HEK293 (cell line): ENCODE measurements around the gene STK32C.

ENCODE experiments used
- HOXD13 ChIP-seq: sonication (generic); formaldehyde crosslinking; IDR thresholded peaks from 2 replicates; pipeline ENCODE4 v1.8.0; 2022; ENCODE audit warnings: missing genetic modification reagents, borderline replicate concordance
- KLF10 ChIP-seq: fragments of 450-650 bp; IDR thresholded peaks from 2 replicates; pipeline ENCODE4 v1.5.1; 2018; ENCODE audit warnings: missing biosample characterization, mild to moderate bottlenecking, missing genetic modification characterization
- KLF7 ChIP-seq: fragments of 450-650 bp; formaldehyde crosslinking; IDR thresholded peaks from 2 replicates; pipeline ENCODE4 v1.5.1; 2016; ENCODE audit warnings: missing biosample characterization, missing genetic modification characterization, borderline replicate concordance
- RBAK ChIP-seq: fragments of 450-650 bp; formaldehyde crosslinking; IDR thresholded peaks from 2 replicates; pipeline ENCODE4 v1.5.1; 2016; ENCODE audit warnings: missing biosample characterization, missing genetic modification characterization
- SETDB1 ChIP-seq: IDR thresholded peaks from one replicate; pipeline ENCODE4 v1.6.1; 2017; ENCODE audit warnings: mild to moderate bottlenecking, low read length, moderate library complexity, mixed read lengths; ENCODE audit not compliant: insufficient read length
- SP3 ChIP-seq: fragments of 450-650 bp; formaldehyde crosslinking; IDR thresholded peaks from 2 replicates; pipeline ENCODE4 v1.5.1; 2016; ENCODE audit warnings: missing biosample characterization, missing genetic modification characterization
- WT1 ChIP-seq: fragments of 450-650 bp; formaldehyde crosslinking; IDR thresholded peaks from 2 replicates; pipeline ENCODE4 v1.5.1; 2016; ENCODE audit warnings: missing biosample characterization, missing genetic modification characterization
- YY2 ChIP-seq: fragments of 450-650 bp; formaldehyde crosslinking; IDR thresholded peaks from 2 replicates; pipeline ENCODE4 v1.5.1; 2016; ENCODE audit warnings: missing biosample characterization, missing genetic modification characterization
- ZFP37 ChIP-seq: fragments of 450-650 bp; formaldehyde crosslinking; IDR thresholded peaks from 2 replicates; pipeline ENCODE4 v1.5.1; 2016; ENCODE audit warnings: missing biosample characterization, missing genetic modification characterization
- ZNF16 ChIP-seq: fragments of 450-650 bp; formaldehyde crosslinking; IDR thresholded peaks from 2 replicates; pipeline ENCODE4 v1.5.1; 2016; ENCODE audit warnings: low read depth, missing biosample characterization, missing genetic modification characterization
- ZNF211 ChIP-seq: fragments of 450-650 bp; formaldehyde crosslinking; IDR thresholded peaks from 2 replicates; pipeline ENCODE4 v1.5.1; 2016; ENCODE audit warnings: low read depth, missing biosample characterization, missing genetic modification characterization
- ZNF394 ChIP-seq: fragments of 450-650 bp; formaldehyde crosslinking; IDR thresholded peaks from 2 replicates; pipeline ENCODE4 v1.5.1; 2016; ENCODE audit warnings: missing biosample characterization, missing genetic modification characterization, mild to moderate bottlenecking, moderate library complexity, borderline replicate concordance
- ZNF426 ChIP-seq: fragments of 450-650 bp; formaldehyde crosslinking; IDR thresholded peaks from 2 replicates; pipeline ENCODE4 v1.5.1; 2017; ENCODE audit warnings: missing biosample characterization, missing genetic modification characterization, mild to moderate bottlenecking, inconsistent platforms, moderate library complexity
- ZNF510 ChIP-seq: fragments of 450-650 bp; formaldehyde crosslinking; IDR thresholded peaks from 2 replicates; pipeline ENCODE4 v1.5.1; 2018; ENCODE audit warnings: mild to moderate bottlenecking, missing genetic modification characterization, missing biosample characterization; ENCODE audit not compliant: insufficient replicate concordance
- ZNF521 ChIP-seq: fragments of 450-650 bp; formaldehyde crosslinking; IDR thresholded peaks from 2 replicates; pipeline ENCODE4 v1.5.1; 2017; ENCODE audit warnings: missing biosample characterization, mild to moderate bottlenecking, missing genetic modification characterization
- ZNF529 ChIP-seq: fragments of 450-650 bp; formaldehyde crosslinking; IDR thresholded peaks from 2 replicates; pipeline ENCODE4 v1.5.1; 2017; ENCODE audit warnings: missing genetic modification characterization, missing biosample characterization; ENCODE audit not compliant: insufficient replicate concordance
- ZNF549 ChIP-seq: fragments of 450-650 bp; IDR thresholded peaks from 2 replicates; pipeline ENCODE4 v1.5.1; 2018; ENCODE audit warnings: missing biosample characterization, missing genetic modification characterization, mild to moderate bottlenecking, inconsistent platforms, moderate library complexity
- ZNF558 ChIP-seq: fragments of 450-650 bp; formaldehyde crosslinking; IDR thresholded peaks from 2 replicates; pipeline ENCODE4 v1.5.1; 2016; ENCODE audit warnings: missing biosample characterization, missing genetic modification characterization
- ZNF660 ChIP-seq: fragments of 450-650 bp; IDR thresholded peaks from 2 replicates; pipeline ENCODE4 v1.5.1; 2018; ENCODE audit warnings: missing biosample characterization, mild to moderate bottlenecking, missing genetic modification characterization
- ZNF701 ChIP-seq: fragments of 450-650 bp; formaldehyde crosslinking; IDR thresholded peaks from 2 replicates; pipeline ENCODE4 v1.5.1; 2016; ENCODE audit warnings: missing biosample characterization, missing genetic modification characterization
- TF ChIP-seq, protein P1 (sequence below): fragments of 450-650 bp; formaldehyde crosslinking; IDR thresholded peaks from 2 replicates; pipeline ENCODE4 v1.5.1; 2016; ENCODE audit warnings: missing biosample characterization, missing genetic modification characterization
- TF ChIP-seq, protein P2 (sequence below): fragments of 450-650 bp; formaldehyde crosslinking; IDR thresholded peaks from 2 replicates; pipeline ENCODE4 v1.5.1; 2016; ENCODE audit warnings: missing biosample characterization, missing genetic modification characterization
- TF ChIP-seq, protein P3 (sequence below): fragments of 450-650 bp; formaldehyde crosslinking; IDR thresholded peaks from 2 replicates; pipeline ENCODE4 v1.5.1; 2016; ENCODE audit warnings: missing biosample characterization, missing genetic modification characterization
- TF ChIP-seq, protein P4 (sequence below): fragments of 450-650 bp; formaldehyde crosslinking; optimal IDR thresholded peaks from 2 replicates; pipeline ENCODE3; 2016; ENCODE audit warnings: missing biosample characterization, mild to moderate bottlenecking, missing genetic modification characterization
- TF ChIP-seq, protein P5 (sequence below): fragments of 450-650 bp; formaldehyde crosslinking; IDR thresholded peaks from 2 replicates; pipeline ENCODE4 v1.5.1; 2017; ENCODE audit warnings: missing biosample characterization, missing genetic modification characterization

Gene STK32C

DNA sequence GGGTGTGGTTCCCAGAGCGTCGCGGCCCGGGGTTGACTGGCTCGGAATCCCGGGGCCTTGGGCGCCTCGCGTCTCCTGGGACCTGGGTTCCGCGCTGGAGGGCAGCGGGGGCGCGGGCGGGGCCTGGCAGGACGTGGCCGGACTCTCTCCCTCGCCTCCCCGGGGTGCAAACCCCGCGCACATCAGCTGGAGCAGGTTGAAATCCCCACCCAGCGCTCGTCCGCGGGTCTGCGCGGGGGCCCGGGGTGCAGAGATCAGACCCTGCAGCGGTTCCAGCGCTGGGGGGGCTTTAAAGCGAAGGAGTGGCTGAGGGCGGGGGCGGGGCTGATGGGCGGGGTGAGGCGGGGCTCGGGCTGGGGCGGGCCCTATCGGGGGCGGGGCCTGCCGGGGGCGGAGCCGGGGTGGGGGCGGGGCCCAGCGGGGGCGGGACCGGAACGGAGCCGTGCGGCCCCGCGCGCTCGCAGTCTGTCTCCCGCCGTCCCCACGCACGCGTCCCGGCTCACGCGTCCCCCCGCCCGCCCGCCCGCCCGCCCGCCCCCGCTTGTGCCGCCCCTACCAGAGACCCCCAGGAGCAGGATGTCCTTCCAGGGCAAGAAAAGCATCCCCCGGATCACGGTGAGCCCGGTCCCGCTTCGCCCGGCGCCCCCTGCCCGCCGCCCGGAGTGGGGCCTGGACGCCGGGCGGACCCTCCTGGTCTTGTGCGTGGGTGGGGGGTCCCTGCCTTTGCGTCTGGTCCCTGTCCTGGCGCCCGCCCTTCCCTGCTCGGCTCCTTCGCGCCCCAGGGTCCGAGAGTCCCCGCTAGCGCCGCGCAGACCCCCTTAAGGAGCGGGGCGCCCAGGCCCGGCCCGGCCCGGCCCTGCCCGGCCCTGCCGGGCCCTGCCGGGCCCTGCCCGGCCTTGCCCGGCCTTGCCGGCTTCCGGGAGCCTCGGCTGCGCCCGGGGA, 121.0 kb downstream of the STK32C start, which contains the start of gene DPYSL4 (continued):
- TF ChIP-seq, protein P1, sequence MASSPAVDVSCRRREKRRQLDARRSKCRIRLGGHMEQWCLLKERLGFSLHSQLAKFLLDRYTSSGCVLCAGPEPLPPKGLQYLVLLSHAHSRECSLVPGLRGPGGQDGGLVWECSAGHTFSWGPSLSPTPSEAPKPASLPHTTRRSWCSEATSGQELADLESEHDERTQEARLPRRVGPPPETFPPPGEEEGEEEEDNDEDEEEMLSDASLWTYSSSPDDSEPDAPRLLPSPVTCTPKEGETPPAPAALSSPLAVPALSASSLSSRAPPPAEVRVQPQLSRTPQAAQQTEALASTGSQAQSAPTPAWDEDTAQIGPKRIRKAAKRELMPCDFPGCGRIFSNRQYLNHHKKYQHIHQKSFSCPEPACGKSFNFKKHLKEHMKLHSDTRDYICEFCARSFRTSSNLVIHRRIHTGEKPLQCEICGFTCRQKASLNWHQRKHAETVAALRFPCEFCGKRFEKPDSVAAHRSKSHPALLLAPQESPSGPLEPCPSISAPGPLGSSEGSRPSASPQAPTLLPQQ (tag by site-specific recombination) = no peak
- TF ChIP-seq, protein P2, sequence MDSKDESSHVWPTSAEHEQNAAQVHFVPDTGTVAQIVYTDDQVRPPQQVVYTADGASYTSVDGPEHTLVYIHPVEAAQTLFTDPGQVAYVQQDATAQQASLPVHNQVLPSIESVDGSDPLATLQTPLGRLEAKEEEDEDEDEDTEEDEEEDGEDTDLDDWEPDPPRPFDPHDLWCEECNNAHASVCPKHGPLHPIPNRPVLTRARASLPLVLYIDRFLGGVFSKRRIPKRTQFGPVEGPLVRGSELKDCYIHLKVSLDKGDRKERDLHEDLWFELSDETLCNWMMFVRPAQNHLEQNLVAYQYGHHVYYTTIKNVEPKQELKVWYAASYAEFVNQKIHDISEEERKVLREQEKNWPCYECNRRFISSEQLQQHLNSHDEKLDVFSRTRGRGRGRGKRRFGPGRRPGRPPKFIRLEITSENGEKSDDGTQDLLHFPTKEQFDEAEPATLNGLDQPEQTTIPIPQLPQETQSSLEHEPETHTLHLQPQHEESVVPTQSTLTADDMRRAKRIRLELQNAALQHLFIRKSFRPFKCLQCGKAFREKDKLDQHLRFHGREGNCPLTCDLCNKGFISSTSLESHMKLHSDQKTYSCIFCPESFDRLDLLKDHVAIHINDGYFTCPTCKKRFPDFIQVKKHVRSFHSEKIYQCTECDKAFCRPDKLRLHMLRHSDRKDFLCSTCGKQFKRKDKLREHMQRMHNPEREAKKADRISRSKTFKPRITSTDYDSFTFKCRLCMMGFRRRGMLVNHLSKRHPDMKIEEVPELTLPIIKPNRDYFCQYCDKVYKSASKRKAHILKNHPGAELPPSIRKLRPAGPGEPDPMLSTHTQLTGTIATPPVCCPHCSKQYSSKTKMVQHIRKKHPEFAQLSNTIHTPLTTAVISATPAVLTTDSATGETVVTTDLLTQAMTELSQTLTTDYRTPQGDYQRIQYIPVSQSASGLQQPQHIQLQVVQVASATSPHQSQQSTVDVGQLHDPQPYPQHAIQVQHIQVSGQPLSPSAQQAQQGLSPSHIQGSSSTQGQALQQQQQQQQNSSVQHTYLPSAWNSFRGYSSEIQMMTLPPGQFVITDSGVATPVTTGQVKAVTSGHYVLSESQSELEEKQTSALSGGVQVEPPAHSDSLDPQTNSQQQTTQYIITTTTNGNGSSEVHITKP = no peak
- TF ChIP-seq ZFP37 (tag by site-specific recombination) (no peak), ZNF521 (tag by site-specific recombination) (no peak), ZNF660 (tag by site-specific recombination) (no peak), ZNF549 (tag by site-specific recombination) (no peak), KLF10 (tag by site-specific recombination) (peak; percentile 77), ZNF701 (tag by site-specific recombination) (no peak), ZNF510 (tag by site-specific recombination) (no peak), YY2 (tag by site-specific recombination) (no peak), SETDB1 (no peak), ZNF16 (tag by site-specific recombination) (no peak), ZNF529 (tag by site-specific recombination) (no peak), KLF7 (tag by site-specific recombination) (no peak), SP3 (tag by site-specific recombination) (peak; percentile 82), WT1 (tag by site-specific recombination) (no peak), ZNF426 (tag by site-specific recombination) (no peak), ZNF394 (tag by site-specific recombination) (no peak), ZNF558 (tag by site-specific recombination) (no peak), RBAK (tag by site-specific recombination) (no peak), ZNF211 (tag by site-specific recombination) (no peak), HOXD13 (CRISPR knock-in tag) (no peak)
- TF ChIP-seq, protein P3, sequence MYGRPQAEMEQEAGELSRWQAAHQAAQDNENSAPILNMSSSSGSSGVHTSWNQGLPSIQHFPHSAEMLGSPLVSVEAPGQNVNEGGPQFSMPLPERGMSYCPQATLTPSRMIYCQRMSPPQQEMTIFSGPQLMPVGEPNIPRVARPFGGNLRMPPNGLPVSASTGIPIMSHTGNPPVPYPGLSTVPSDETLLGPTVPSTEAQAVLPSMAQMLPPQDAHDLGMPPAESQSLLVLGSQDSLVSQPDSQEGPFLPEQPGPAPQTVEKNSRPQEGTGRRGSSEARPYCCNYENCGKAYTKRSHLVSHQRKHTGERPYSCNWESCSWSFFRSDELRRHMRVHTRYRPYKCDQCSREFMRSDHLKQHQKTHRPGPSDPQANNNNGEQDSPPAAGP (tag by site-specific recombination) = peak; percentile 64
- TF ChIP-seq, protein P4, sequence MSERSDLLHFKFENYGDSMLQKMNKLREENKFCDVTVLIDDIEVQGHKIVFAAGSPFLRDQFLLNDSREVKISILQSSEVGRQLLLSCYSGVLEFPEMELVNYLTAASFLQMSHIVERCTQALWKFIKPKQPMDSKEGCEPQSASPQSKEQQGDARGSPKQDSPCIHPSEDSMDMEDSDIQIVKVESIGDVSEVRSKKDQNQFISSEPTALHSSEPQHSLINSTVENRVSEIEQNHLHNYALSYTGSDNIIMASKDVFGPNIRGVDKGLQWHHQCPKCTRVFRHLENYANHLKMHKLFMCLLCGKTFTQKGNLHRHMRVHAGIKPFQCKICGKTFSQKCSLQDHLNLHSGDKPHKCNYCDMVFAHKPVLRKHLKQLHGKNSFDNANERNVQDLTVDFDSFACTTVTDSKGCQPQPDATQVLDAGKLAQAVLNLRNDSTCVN (tag by site-specific recombination) = peak; percentile 57
- TF ChIP-seq, protein P5, sequence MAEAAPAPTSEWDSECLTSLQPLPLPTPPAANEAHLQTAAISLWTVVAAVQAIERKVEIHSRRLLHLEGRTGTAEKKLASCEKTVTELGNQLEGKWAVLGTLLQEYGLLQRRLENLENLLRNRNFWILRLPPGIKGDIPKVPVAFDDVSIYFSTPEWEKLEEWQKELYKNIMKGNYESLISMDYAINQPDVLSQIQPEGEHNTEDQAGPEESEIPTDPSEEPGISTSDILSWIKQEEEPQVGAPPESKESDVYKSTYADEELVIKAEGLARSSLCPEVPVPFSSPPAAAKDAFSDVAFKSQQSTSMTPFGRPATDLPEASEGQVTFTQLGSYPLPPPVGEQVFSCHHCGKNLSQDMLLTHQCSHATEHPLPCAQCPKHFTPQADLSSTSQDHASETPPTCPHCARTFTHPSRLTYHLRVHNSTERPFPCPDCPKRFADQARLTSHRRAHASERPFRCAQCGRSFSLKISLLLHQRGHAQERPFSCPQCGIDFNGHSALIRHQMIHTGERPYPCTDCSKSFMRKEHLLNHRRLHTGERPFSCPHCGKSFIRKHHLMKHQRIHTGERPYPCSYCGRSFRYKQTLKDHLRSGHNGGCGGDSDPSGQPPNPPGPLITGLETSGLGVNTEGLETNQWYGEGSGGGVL (tag by site-specific recombination) = 0 out of 2 replicates have a peak, but pooled peaks have one; percentile 13
